NCI-H1930 (cell line): ENCODE results near the gene TMIE.
"Not testable (repeated sequence)": the region's sequence is repeated elsewhere in the genome, so short reads cannot be mapped to it uniquely, and the experiment has no call there.

ENCODE experiments used
- DNase-seq, 2 experiments: peaks; one replicate each; lab custom pipeline; 2025; lab: John Stamatoyannopoulos, UW

TMIE gene

DNA sequence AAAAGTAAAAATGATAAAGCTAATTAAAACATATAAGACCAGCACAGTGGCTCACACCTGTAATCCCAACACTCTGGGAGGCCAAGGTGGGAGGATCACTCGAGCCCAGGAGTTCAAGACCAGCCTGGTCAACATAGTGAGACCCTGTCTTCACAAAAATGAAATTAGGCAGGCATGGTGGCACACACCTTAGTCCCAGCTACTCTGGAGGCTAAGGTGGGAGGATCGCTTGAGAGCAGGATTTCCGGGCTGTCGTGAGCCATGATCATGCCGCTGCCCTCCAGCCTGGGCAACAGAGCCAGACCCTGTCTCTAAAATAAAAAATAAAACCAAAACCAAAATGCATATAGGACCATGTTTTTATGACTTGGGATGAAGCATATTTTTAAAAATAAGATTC, 21.3 kb downstream of the TMIE start:
- no peak for DNase-seq

GRCh38 chr3:46724424-46724823, 23.2 kb downstream of the TMIE start:
- DNase-seq, result no peak

DNA sequence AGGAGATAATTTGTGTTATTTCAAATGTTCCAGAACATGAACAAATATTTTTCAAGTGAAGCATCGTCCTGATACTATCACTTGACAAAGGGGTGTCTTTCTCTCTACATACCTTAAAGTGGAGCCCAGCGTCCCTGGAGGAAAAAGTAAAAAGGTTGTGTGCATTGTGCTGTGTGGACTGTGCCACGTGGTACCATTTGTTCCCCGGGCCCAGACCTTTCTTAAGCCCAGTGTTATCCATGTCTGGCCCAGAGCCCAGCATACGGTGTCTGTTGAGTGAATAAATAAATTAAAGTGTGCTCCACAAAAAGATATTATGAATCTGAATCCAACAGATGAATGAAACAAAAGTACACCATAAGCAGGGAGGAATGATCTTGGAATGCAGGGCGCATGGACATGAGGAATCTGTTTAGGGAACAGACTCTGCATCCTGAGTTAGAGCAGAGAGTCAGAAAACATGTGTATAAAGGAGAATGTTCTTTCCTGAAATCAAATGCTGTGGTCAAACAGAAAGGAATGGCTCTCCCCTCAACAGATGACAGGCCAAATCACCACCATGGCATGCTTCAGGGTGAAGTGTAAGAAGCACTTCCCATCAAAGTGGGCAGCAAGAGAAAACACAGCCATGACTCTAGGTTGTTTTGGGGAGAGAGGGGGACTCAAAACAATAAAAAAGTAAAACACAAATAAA, 24.6 kb downstream of the TMIE start:
- DNase-seq, result no peak

GRCh38 chr3:46729038-46729437, 27.8 kb downstream of the TMIE start:
- no peak for DNase-seq

DNA sequence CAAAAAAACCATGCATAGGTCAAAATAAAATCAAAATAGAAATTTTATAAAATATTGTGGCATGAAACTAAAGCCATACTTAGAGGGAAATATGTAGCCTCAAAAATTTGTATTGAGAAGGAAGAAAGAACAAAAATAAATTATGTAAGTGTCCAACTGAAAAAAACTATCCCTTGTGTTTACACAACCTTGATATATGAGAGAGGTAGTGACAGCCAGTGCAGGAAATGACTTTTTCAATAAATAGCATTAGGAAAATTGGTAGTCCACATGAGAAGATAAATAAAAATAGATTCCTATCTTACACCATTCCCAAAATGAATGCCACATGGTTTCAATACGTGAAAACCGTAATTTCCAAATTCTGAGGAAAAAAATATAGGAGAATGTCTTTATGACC, 29.6 kb downstream of the TMIE start:
- no peak for DNase-seq

DNA sequence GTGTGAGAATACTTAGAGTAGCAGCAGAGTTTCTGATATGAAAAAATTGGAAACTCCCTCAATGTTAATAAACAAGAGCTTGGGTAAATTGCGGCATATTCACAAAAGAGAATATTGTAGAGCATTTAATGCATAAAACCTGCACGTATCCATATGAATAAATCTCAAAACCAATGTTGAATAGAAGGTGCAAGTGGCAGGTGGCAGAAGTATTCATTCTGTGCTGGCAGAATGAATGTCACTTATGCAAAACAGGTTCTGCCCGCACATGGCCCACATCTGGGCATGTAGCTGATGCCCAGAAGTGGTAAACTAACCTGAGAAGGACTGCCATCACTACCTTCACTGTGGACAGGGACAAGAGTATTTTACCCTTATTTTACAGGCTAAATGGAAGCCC, 30.6 kb downstream of the TMIE start:
- DNase-seq, result no peak

DNA sequence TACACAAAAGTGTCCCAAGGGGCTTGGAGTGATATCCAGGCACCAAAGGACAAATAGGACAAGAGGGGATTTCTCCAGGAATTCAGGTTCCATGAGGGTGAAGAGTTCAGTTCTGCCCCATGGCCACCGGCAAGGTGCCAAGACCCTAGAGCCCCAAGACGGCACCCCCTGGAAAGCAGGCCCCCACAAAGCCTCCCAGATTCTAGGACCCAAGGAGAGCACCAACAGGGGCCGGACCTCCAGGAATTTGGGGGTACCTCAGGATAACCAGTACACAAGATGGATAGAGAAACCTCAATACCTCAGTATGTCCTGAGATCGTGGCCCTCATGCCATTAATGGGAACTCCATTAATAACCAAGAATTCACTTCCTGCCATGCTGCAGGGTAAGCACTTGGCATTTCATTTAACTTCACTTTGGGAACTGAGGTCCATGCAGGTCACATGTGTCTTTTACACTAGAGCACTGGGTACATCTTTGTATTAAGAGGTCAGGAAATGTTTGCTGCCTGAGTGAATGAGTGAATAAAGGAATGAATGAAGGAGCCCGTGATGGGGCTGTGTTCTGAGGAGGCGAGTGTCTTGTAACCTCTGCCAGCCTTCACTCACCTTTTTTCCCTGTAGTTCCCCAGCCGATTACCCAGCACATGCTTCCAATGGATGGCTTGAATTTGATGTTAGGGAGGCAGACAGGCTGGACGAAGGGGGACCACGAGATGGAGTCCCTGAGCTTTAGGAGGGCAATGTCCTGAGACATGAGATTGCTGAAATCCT, 32.0 kb downstream of the TMIE start:
- DNase-seq, result no peak

DNA sequence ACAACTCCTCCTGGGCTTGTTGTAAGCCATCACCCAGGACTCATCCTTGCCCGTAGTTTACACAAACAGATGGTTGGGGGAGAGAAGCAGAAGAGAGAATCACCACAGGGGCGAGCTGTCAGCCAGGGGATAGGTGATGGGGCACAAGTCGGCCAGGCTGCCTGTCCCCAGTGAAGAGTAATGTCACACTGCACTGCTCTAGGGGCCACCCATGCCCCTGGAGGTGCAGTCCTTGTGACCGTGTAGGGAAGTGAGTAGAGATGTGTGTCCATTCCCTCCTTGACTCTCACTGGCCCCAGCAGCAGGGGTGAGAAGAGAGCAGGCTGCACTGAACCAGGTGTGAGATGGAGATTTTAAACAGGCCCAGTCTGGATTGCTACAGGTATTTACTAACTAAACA, 33.6 kb downstream of the TMIE start:
- DNase-seq, result no peak

DNA sequence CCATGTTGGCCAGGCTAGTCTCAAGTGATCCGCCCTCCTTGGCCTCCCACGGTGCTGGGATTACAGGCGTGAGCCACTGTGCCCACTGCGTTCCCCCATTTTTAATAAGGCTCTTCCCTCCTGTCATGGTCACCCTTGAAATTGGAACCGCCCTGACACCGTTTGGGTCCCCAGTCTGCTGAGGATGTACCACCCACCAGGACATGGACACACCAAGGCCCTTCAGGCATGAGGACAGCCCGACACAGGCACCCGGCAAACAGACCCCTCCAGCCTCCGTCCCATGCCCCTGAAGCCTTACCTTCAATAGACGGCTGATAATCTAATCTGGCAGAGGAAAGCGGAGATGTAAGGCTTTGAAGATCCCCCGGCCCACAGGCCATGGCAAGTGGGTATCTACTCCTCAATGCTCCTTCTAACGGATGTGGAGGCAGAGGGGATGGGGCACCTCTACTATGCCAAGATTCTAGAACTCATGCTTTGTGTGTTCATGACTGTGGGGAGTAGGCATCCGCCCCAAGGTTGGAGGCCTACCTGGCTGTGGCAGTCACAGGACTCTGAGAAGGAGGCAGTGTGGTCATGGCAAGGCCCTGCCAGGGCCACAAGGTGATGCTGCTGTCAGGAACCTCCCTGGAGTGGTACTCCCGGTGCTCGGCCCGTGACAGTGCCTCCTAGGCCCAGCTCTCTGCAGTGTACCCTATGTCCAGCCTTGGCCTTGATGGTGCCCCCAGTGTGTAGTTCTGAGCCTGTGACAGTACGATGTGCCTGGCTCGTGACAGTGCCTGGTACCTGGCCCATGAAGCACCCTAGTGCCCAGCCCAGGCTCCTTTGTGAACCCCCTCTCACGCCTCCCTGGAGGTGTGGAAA, 35.0 kb downstream of the TMIE start:
- DNase-seq, result no peak

DNA sequence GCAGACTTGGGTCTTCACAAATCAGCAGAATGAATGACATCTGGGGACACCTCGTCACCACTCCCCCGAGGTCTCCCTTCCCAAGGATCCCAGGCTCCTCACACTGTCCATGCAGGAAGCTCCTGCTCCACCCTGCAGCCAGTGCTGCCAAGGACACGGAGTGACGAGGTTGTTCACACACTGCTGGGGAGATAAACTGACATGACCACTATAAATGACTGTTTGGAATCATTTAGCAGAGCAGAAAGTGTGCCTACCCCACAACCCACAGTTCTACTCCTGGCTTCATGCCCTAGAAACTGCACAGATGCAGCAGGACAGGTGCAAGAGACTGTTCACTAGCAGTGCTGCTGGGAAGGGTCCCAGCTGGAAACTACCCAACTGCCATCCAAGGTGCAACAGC, 36.1 kb downstream of the TMIE start:
- no peak for DNase-seq

GRCh38 chr3:46739565-46739964, 38.4 kb downstream of the TMIE start:
- DNase-seq, result not testable (repeated sequence)

GRCh38 chr3:46742992-46743585, 41.9 kb downstream of the TMIE start:
- no peak for DNase-seq

DNA sequence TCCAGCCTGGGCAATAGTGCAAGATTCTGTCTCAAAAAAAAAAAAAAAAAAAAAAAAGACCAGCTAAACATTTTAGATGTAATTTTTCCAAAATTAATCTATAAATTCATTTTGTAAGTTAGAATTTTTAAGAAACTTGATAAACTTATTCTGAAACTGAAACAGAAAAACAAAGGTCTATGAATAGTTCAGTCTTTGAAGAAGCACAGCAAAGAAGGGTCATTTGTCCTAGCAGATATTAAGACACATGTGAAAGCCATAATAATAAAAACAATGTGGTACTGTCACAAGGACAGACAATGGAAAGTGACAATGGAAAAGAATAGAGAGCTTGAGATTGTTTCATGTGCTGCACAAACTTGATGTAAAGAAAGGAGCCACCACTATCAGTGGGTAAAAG, 45.5 kb downstream of the TMIE start:
- no peak for DNase-seq

- DNase-seq, result no peak
Observed at GRCh38 chr3:46748170-46748569, 47.0 kb downstream of the TMIE start.

GRCh38 chr3:46749129-46749528, 47.9 kb downstream of the TMIE start:
- no peak for DNase-seq

DNA sequence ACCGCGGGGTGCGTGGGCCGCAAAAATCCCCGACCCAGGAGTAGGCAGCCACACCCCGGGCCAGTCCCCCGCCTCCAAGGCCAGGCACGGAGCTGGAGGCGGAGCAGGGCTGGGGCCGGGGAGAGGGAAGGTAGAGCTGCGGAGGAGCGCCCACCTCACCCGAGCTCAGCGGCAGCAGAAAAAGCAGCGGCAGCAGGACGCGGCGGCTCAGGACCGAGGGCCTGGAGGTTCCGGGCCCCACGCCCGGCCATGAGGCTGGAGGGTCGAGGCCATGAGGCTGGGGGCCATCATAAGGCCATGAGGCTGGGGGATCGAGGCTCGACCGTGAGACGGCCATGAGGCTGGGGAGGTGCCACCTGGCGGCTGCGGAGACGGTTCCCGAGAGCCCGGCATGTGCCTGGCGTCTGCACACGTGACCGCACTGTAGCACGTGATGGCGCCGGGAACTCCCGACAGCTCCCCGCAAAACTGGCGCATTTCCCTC, 49.4 kb downstream of the TMIE start:
- DNase-seq, result no peak

GRCh38 chr3:46753127-46753526, 51.9 kb downstream of the TMIE start:
- not testable (repeated sequence) for DNase-seq

- no peak for DNase-seq
Observed at GRCh38 chr3:46755646-46756045, 54.5 kb downstream of the TMIE start.

DNA sequence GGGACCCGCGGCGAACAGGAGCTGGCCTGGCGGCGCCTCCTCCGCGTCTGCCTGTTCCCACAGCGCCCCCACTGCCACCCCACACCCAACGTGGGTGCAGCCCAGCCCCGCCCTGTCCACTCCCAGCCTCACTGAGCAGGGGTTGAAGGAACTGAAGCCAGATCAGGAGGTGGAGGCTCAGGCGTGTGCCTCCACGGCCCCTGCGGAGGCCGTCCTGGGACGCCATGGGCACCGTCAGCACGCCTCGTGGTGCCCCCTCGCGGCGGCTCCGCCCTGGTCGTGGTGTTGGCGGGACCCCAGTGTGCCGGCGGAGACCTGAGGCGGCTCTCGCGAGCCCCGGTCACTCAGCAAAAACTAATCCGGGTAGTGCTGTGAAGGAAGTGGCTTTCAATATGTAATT, 55.5 kb downstream of the TMIE start:
- no peak for DNase-seq

DNA sequence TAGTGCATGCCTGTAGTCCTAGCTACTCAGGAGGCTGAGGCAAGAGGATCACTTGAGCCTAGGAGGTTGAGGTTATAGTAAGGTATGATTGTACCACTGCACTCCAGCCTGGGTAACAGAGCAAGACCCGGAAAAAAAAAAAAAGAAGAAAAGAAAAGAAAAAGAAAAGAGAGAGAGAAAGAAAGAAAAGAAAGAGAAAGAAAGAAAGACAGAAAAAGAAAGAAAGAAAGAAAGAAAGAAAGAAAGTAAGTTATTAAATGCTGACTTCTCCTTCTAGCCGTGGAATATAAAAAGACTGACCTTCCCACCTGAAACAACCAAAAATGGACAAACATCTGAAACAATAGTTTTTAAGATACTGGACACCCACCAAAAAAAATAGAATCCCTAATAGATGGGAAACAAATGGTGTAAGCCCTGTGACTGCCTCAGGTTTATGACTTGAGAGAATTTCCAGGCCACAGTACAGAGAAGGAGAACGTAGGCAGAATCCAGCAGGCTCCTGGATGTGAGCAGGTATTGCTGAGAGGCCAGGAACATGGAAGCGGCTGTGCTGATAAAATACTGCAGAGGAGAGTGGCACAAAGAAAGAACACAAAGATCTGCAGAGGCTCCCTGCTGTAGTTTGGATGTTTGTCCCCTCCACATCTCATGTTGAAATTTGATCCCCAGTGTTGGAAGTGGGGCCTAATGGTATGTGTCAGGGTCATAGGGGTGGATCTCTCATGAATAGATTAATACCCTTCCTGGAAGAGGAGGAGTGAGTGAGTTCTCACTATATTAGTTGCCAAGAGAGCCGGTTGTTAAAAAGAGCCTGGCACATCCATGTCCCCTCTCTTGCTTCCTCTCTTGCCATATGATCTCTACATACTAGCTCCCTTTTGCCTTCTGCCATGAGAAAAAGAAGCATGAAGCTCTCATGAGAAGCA, 58.3 kb downstream of the TMIE start:
- DNase-seq, result no peak
